Measurements from ENCODE around the gene CAPN15.

DNA sequence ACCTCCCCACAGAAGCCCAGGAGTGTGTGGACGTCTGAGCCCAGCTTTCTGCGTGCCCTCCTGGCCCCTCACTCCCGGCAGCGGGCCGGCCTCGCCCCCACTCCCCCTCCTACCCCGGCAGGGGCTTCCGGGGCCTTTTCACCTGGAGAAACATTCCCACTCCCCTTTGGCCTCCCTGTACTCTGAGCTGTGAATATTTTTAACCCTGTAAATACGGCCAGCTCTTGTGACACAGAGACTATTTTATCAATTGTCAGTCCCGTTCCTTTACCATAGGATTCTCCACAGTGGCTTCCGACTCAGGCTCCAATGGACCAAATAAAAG is 26.7 kb downstream of the CAPN15 start:
- TF ChIP-seq POLR2A (IDR thresholded peaks at IDR 0.05; ENCODE audit: low read depth, low read length): no peak
- no peak for TF ChIP-seq TAF1 (IDR thresholded peaks at IDR 0.05; ENCODE audit: low read depth, low read length)
- no peak for TF ChIP-seq POLR2AphosphoS5 (IDR thresholded peaks at IDR 0.05; ENCODE audit: low read depth, low read length)
- TF ChIP-seq SPI1 (IDR thresholded peaks at IDR 0.05; ENCODE audit: low read depth, low read length): no peak
- TF ChIP-seq POU2F2 (IDR thresholded peaks at IDR 0.05; ENCODE audit: low read depth, low read length): no peak
- TF ChIP-seq PAX5 (IDR thresholded peaks at IDR 0.05; ENCODE audit: insufficient read depth, low read length, severe bottlenecking): no peak

Data from GM12891 (cell line).